Lower lobe of right lung (tissue), 2 donors: ENCODE data around the gene AKAP7. TPM values are rescaled to one million over a fixed set of nuclear protein-coding genes. Genes with fewer than 3 reads are reported as not detected.
"Not testable (repeated sequence)": the region's sequence is repeated elsewhere in the genome, so short reads cannot be mapped to it uniquely, and the experiment has no call there.

Experiments used
- ATAC-seq, 2 donors: fragments of 200-7000 bp; cut with Tn5 transposase; one replicate each; pipeline ENCODE4 v1.9.1; 2020 to 2022; ENCODE audit warnings: mild to moderate bottlenecking in 2 of 2, moderate library complexity in 2 of 2
- DNase-seq: peaks from one replicate; pipeline ENCODE4 v3.0.0-alpha.2; 2020
- H3K27ac ChIP-seq: fragments of 200-600 bp; one replicate; pipeline ENCODE4 v1.8.0; 2022
- H3K27me3 ChIP-seq: fragments of 200-600 bp; one replicate; pipeline ENCODE4 v1.8.0; 2022; ENCODE audit warnings: low read depth
- H3K36me3 ChIP-seq: fragments of 200-600 bp; one replicate; pipeline ENCODE4 v1.8.0; 2022; ENCODE audit warnings: mild to moderate bottlenecking
- H3K4me1 ChIP-seq: fragments of 200-600 bp; one replicate; pipeline ENCODE4 v1.8.0; 2022
- H3K4me3 ChIP-seq: fragments of 200-600 bp; one replicate; pipeline ENCODE4 v1.8.0; 2022; ENCODE audit warnings: mild to moderate bottlenecking
- H3K9me3 ChIP-seq: fragments of 200-600 bp; one replicate; pipeline ENCODE4 v1.8.0; 2022
- CTCF ChIP-seq: fragments of 200-600 bp; IDR thresholded peaks from one replicate; pipeline ENCODE4 v1.8.0; 2022; ENCODE audit warnings: antibody characterized with exemption, mild to moderate bottlenecking
- intact Hi-C: fragments of 100-400 bp; cut with DNase I; formaldehyde crosslinking; loops from one replicate; pipeline ENCODE4 v1.11.0; 2022
- long read RNA-seq: library from polyadenylated mRNA; unstranded; transcript quantifications from one replicate; pipeline ENCODE4 v2.0.0, GENCODE V29; 2021
- total RNA-seq: library from RNA; stranded (reverse); fragmentation: NEBNext Ultra II Directional; extraction: Animal tissue kit (Norgen Biotek cat#: 25700); gene quantifications from one replicate; pipeline ENCODE4 v1.2.1, GENCODE V29; 2021
- donor health status: DM: no; HTN: yes; CAD: no; lungs with severe emphysema.

Gene AKAP7
- total RNA-seq: 11.0 TPM
- long read RNA-seq, transcript AKAP7-202 (2 exons, 2,461 nt): major isoform, 8 of 47 reads
- long read RNA-seq, partial matches to known transcripts: 7 of 47 reads
- long read RNA-seq, other reads (novel, unspliced or antisense): 30 of 47 reads

GRCh38 chr6:131135244-131136020 is at the start of gene AKAP7:
TSS of gene AKAP7 (plus strand) at chr6:131135467. CDS start at chr6:131135764, 297 bp downstream.
- no peaks in the 10 kb centered on the region for H3K9me3 ChIP-seq
- peak within 1 kb of the TSS; percentile 81 for H3K4me3 ChIP-seq
- H3K27me3 ChIP-seq: no peaks in the 10 kb centered on the region
- ATAC-seq: peak; percentile 92 to 96
- intact Hi-C loops: no loop called here
- peak; percentile 89 for DNase-seq
- no peak for TF ChIP-seq CTCF
- no peaks in the 10 kb centered on the region for H3K36me3 ChIP-seq
- H3K4me1 ChIP-seq: peaks cover 20% of the 10 kb centered on the region
- peak within 1 kb of the TSS; percentile 92 for H3K27ac ChIP-seq

GRCh38 chr6:131090339-131090738 is 44.9 kb upstream of the AKAP7 start:
- ATAC-seq, H3K27me3 ChIP-seq, DNase-seq, H3K27ac ChIP-seq, H3K4me3 ChIP-seq, H3K36me3 ChIP-seq, H3K4me1 ChIP-seq, intact Hi-C loops: not testable (repeated sequence)
- H3K9me3 ChIP-seq: peaks cover 12% of the 10 kb centered on the region

GRCh38 chr6:131091944-131092343 is 43.3 kb upstream of the AKAP7 start:
- ATAC-seq, intact Hi-C loops, H3K27ac ChIP-seq, H3K27me3 ChIP-seq, H3K4me3 ChIP-seq, H3K36me3 ChIP-seq, H3K4me1 ChIP-seq, DNase-seq: not testable (repeated sequence)
- H3K9me3 ChIP-seq: peaks cover 12% of the 10 kb centered on the region

GRCh38 chr6:131093334-131093733 is 41.9 kb upstream of the AKAP7 start:
- H3K36me3 ChIP-seq: no peaks in the 10 kb centered on the region
- H3K27ac ChIP-seq: no peak overlapping the region
- no peak for DNase-seq
- intact Hi-C loops: no loop called here
- no peak for ATAC-seq
- no peak for TF ChIP-seq CTCF
- no peaks in the 10 kb centered on the region for H3K27me3 ChIP-seq
- H3K4me3 ChIP-seq: no peak overlapping the region
- H3K4me1 ChIP-seq: no peaks in the 10 kb centered on the region
- peaks cover 12% of the 10 kb centered on the region for H3K9me3 ChIP-seq

- H3K27ac ChIP-seq: no peak overlapping the region
- no peaks in the 10 kb centered on the region for H3K36me3 ChIP-seq
- H3K9me3 ChIP-seq: peaks cover 15% of the 10 kb centered on the region
- DNase-seq (no peak), ATAC-seq (no peak)
- no peak overlapping the region for H3K4me3 ChIP-seq
- intact Hi-C loops: no loop called here
- no peaks in the 10 kb centered on the region for H3K4me1 ChIP-seq
- no peaks in the 10 kb centered on the region for H3K27me3 ChIP-seq
- TF ChIP-seq CTCF: no peak
These were observed 38.5 kb upstream of the AKAP7 start for GRCh38 chr6:131096786-131097185.

- intact Hi-C loops: no loop called here
- TF ChIP-seq CTCF: no peak
- Histone ChIP-seq H3K4me3 (no peak overlapping the region), H3K27me3 (no peaks in the 10 kb centered on the region), H3K4me1 (no peaks in the 10 kb centered on the region), H3K36me3 (no peaks in the 10 kb centered on the region), H3K27ac (no peak overlapping the region), H3K9me3 (peaks cover 3% of the 10 kb centered on the region)
- ATAC-seq (no peak), DNase-seq (no peak)
These were observed 33.2 kb upstream of the AKAP7 start for GRCh38 chr6:131101911-131102680.
